Subcutaneous abdominal adipose tissue (tissue), 5 donors: Measurements from ENCODE around the gene LRRC55.

ENCODE experiments used
- H3K27ac ChIP-seq: one replicate; pipeline ENCODE4 v1.7.0; 2013; ENCODE audit warnings: low read depth, mild to moderate bottlenecking, inconsistent platforms, low read length, moderate library complexity
- H3K27me3 ChIP-seq, 5 donors: one replicate each; pipeline ENCODE4 v1.7.0; 2013; ENCODE audit warnings: low read length in 5 of 5, inconsistent platforms in 1 of 5; ENCODE audit not compliant: control insufficient read depth in 5 of 5, insufficient read depth in 4 of 5
- H3K36me3 ChIP-seq, 5 donors: one replicate each; pipeline ENCODE4 v1.7.0; 2013; ENCODE audit warnings: low read length in 5 of 5; ENCODE audit not compliant: control insufficient read depth in 5 of 5, insufficient read depth in 5 of 5
- H3K4me1 ChIP-seq, 5 donors: one replicate each; pipeline ENCODE4 v1.7.0; 2013; ENCODE audit warnings: low read length in 5 of 5, mild to moderate bottlenecking in 3 of 5, moderate library complexity in 1 of 5; ENCODE audit not compliant: control insufficient read depth in 5 of 5, insufficient read depth in 5 of 5
- H3K4me3 ChIP-seq, 5 donors: one replicate each; pipeline ENCODE4 v1.7.0; 2013; ENCODE audit warnings: low read length in 5 of 5, low read depth in 1 of 5
- H3K9ac ChIP-seq, 5 donors: one replicate each; pipeline ENCODE4 v1.7.0; 2013; ENCODE audit warnings: low read length in 5 of 5, mild to moderate bottlenecking in 4 of 5, moderate library complexity in 3 of 5
- H3K9me3 ChIP-seq, 5 donors: one replicate each; pipeline ENCODE4 v1.7.0; 2013; ENCODE audit warnings: low read length in 5 of 5; ENCODE audit not compliant: control insufficient read depth in 5 of 5
- donor health status: healthy.
- donor health status: healthy.
- donor health status: healthy.
- donor health status: healthy.
- donor health status: healthy.

The LRRC55 gene, protein sequence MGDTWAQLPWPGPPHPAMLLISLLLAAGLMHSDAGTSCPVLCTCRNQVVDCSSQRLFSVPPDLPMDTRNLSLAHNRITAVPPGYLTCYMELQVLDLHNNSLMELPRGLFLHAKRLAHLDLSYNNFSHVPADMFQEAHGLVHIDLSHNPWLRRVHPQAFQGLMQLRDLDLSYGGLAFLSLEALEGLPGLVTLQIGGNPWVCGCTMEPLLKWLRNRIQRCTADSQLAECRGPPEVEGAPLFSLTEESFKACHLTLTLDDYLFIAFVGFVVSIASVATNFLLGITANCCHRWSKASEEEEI

DNA sequence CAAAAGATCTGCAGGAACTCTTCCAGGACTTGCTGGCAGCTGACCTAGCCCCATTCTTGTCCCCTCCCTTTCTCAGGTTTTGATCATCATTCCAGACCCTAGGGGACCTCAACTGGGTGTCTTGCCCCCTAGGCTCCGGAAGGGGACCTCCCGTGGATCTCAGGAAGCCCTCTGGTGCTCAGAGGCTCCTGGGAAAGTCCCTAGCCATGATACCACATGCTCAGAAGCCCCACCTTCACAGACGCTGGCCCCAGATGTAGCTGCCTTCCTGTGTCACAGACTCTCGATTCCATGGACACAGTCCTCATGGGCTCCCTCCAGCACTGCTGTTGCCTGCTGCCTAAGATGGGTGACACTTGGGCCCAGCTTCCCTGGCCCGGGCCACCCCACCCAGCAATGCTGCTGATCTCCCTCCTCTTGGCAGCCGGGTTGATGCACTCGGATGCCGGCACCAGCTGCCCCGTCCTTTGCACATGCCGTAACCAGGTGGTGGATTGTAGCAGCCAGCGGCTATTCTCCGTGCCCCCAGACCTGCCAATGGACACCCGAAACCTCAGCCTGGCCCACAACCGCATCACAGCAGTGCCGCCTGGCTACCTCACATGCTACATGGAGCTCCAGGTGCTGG is at the start of gene LRRC55:
LRRC55 (plus strand) TSS at position 276 of the 628 bp plus-strand sequence; CDS start at position 346, 70 bp downstream.
- no peaks in the 10 kb centered on the region for H3K9me3 ChIP-seq
- H3K4me3 ChIP-seq, result no peak within 1 kb of the TSS
- H3K9ac ChIP-seq, result no peak within 1 kb of the TSS
- H3K36me3 ChIP-seq, result no peaks in the 10 kb centered on the region
- peaks cover 0 to 20% (median 2%) of the 10 kb centered on the region in 5 donors for H3K4me1 ChIP-seq
- no peak within 1 kb of the TSS for H3K27ac ChIP-seq
- peaks cover 11 to 25% (median 22%) of the 10 kb centered on the region in 5 donors for H3K27me3 ChIP-seq

DNA sequence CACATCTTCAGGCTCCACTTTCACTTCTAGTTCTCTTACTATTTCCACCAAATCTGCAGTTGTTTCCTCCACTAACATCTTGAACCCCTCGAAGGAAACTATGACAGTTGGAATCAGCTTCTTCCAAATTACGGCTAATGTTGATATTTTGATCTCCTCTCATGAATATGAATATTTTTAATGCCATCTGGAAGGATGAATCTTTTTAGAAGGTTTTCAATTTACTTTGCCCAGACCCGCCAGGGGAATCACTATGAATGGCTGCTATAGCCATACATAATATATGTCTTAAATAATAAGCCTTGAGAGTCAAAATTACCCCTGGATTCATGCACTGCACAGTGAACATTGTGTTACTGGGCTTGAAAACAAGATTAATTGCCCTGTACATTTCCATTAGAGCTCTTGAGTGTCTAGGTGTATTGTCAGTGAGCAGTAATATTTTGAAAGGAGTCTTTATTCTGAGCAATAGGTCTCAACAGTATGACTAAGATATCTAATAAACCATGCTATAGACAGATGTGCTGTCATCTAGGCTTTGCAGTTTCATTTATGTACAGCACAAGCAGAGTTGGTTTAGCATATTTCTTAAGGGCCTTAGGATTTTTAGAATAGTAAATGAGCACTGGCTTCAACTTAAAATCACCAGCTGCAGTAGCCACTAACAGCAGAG is 48.3 kb upstream of the LRRC55 start:
- Histone ChIP-seq H3K9ac (no peak overlapping the region), H3K36me3 (no peaks in the 10 kb centered on the region), H3K27ac (no peak overlapping the region), H3K27me3 (peaks cover 0 to 6% (median 0%) of the 10 kb centered on the region in 5 donors), H3K9me3 (no peaks in the 10 kb centered on the region), H3K4me3 (no peak overlapping the region), H3K4me1 (peaks cover 0 to 8% (median 0%) of the 10 kb centered on the region in 5 donors)

DNA sequence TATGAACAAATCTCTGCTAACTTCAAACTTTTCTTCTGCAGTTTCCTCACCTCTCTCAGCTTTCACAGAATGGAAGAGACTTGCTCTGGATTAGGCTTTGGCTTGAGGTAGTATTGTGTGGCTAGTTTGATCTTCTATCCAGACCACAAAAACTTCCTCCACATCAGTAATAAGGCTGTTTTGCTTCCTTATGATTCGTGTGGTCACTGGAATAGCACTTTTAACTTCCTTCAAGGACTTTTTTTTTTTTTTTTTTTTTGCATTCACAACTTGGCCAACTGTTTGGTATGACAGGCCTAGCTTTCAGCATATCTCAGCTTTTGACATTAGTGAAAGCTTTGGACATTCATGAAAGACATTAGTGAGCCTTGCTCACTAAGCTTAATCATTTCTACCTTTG is 47.5 kb upstream of the LRRC55 start:
- no peaks in the 10 kb centered on the region for H3K9me3 ChIP-seq
- H3K27ac ChIP-seq, result no peak overlapping the region
- no peak overlapping the region for H3K4me3 ChIP-seq
- H3K4me1 ChIP-seq, result peaks cover 0 to 8% (median 0%) of the 10 kb centered on the region in 5 donors
- H3K27me3 ChIP-seq, result peaks cover 0 to 6% (median 0%) of the 10 kb centered on the region in 5 donors
- no peaks in the 10 kb centered on the region for H3K36me3 ChIP-seq
- H3K9ac ChIP-seq, result no peak overlapping the region

DNA sequence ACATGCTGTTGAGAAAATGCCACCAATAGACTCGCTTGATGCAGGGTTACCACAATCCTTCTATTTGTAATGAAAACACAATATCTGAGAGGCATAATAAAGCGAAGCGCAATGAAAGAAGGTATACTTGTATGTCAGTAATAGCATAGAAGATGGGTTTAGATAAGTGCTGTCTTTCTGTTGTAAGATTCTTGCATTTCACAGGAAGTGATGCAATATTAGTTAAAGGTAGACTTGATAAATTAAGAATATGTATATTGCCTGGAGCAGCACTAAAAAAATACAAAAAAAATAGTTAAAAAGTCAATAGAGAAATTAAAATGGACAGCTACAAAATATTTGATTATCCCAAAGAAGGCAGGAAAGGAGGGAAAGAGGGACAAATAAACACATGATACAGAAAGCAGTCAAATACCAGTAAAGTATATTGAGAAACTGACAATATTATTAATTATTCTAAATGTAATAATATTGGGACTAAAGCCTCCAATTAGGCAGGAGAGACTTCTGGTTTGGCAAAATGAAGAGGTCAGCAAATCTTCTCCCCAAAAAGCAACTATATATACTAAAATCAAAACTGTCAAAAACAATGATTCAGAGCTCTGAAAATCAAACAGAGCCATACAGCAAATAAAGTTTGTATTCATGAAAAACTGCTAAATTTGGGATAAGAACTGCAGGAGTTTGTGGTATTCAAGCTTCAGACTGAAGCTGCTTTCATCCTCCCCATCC is 46.6 kb upstream of the LRRC55 start:
- H3K36me3 ChIP-seq, result no peaks in the 10 kb centered on the region
- H3K4me1 ChIP-seq, result peaks cover 0 to 8% (median 0%) of the 10 kb centered on the region in 5 donors
- H3K9ac ChIP-seq, result no peak overlapping the region
- no peaks in the 10 kb centered on the region for H3K9me3 ChIP-seq
- no peak overlapping the region for H3K27ac ChIP-seq
- H3K4me3 ChIP-seq, result no peak overlapping the region
- H3K27me3 ChIP-seq, result peaks cover 0 to 3% (median 0%) of the 10 kb centered on the region in 5 donors

DNA sequence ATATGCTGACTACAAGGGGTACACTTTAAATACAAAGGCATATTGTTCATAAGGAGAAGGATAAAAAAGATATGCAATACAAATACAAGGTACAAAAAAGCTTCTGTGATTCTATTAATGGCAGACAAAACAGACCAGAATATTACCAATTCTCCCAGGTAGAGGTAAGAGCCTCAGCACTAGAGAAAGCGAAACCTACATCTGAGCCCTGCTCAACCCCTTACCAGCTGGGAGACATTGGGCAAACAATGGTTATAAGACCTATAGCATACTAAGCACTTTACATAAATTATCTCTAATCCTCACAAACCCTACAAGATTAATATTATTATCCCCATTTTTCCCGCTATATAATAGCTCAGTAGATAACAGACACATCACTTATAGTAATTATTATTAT is 41.2 kb upstream of the LRRC55 start:
- no peak overlapping the region for H3K27ac ChIP-seq
- H3K4me3 ChIP-seq, result no peak overlapping the region
- H3K36me3 ChIP-seq, result no peaks in the 10 kb centered on the region
- H3K4me1 ChIP-seq, result no peaks in the 10 kb centered on the region
- no peak overlapping the region for H3K9ac ChIP-seq
- peaks cover 0 to 5% (median 0%) of the 10 kb centered on the region in 5 donors for H3K27me3 ChIP-seq
- H3K9me3 ChIP-seq, result no peaks in the 10 kb centered on the region

DNA sequence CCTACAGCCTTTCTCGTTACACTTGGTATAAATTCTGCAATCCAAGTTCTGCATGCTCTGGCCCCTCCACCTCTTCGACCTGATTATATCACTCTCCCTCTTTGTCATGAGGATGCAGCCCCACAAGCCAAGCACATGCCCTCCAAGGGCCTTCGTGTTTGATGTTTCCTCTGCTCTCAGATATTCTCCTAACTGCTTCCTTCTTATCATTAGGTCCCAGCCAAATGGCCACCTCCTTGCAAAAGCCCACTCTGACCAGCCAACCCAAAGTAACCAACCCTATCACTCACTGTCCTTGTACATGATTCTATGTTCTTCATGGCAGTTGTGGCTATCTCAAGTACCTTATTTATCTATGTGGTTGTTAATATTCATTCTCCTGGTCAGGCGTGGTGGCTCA is 38.3 kb upstream of the LRRC55 start:
- Histone ChIP-seq H3K27me3 (peaks cover 0 to 2% (median 0%) of the 10 kb centered on the region in 5 donors), H3K4me1 (no peaks in the 10 kb centered on the region), H3K27ac (no peak overlapping the region), H3K36me3 (no peaks in the 10 kb centered on the region), H3K9ac (no peak overlapping the region), H3K9me3 (no peaks in the 10 kb centered on the region), H3K4me3 (no peak overlapping the region)

DNA sequence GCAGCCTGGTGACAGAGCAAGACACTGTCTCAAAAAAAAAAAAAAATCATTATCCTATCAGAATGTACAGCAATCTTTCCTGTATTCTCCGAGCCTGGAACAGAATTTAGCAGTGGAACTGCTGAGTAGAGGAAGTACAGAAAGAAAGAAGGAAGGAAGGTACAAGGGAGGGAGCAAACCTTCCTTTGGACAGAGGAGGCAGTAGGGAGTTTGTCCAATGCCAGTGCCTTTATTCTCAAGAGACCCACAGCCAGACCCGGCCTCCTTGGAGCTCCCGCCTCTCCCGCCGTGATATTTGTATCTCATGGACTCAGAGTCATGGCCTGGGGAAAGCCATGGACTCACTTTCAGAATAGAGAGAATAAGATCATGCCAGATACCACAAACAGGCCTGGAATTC is 37.7 kb upstream of the LRRC55 start:
- H3K4me3 ChIP-seq, result no peak overlapping the region
- no peaks in the 10 kb centered on the region for H3K9me3 ChIP-seq
- H3K27ac ChIP-seq, result no peak overlapping the region
- H3K36me3 ChIP-seq, result no peaks in the 10 kb centered on the region
- no peak overlapping the region for H3K9ac ChIP-seq
- H3K4me1 ChIP-seq, result peaks cover 0 to 2% (median 0%) of the 10 kb centered on the region in 5 donors
- peaks cover 0 to 2% (median 0%) of the 10 kb centered on the region in 5 donors for H3K27me3 ChIP-seq

DNA sequence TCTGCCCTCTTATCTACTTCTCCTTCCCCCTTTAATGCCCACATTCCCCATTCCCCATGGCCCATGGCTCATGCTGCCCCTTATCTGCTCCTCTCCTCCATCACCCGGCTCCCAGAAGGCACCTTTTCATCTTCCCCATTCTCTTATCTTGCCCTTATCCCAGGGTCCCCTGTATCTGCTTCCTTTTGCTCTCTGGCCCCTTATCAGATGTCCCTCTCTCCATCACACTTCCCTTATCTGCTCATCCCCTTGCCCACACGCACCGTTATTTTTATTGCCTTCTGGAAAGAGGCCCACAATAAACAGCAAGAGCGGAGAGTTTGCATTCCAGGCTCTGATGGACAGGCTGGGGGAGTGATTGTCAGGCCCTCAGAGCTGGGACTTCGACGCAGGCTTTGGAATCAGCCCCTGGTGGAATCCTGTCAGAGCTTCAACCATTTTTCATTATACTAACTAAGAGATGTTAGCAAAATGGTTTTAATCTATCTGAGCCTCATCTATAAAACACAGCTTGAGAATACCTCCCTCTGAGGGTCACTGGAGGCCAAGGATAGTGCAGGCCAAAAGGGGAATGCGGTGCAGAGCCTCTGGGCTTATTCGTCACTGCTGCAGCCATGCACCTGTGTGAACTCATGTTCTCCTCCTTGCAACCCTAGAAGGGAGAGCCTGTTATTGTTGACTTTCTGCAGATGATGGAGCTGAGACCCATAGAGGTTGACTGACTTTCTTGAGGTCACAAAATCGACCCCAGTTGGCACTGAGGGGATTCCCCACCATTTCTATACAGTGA is 37.0 kb upstream of the LRRC55 start:
- no peaks in the 10 kb centered on the region for H3K9me3 ChIP-seq
- no peak overlapping the region for H3K9ac ChIP-seq
- H3K27me3 ChIP-seq, result peaks cover 0 to 2% (median 0%) of the 10 kb centered on the region in 5 donors
- H3K4me1 ChIP-seq, result peaks cover 0 to 7% (median 4%) of the 10 kb centered on the region in 5 donors
- no peak overlapping the region for H3K4me3 ChIP-seq
- no peak overlapping the region for H3K27ac ChIP-seq
- H3K36me3 ChIP-seq, result no peaks in the 10 kb centered on the region

DNA sequence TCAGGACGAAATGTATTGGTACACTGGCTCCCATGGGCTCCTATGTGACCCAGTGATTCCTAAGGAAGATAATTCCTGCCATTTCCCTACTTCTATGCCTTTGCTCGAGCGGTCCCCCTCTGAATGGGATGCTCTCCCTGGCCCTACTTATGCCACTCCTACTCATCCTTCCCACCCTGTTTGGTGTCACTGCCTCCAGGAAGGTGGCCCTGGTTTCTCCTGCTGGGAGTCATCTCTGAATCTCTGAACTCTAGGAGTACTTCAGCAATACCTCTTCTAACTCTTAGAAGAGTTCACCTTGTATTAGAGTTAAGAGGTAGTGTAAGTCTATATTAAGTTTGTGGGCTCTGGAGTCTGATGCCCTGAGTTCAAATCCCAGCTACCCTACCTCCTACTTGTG is 35.5 kb upstream of the LRRC55 start:
- Histone ChIP-seq H3K27me3 (peaks cover 0 to 2% (median 0%) of the 10 kb centered on the region in 5 donors), H3K4me3 (no peak overlapping the region), H3K9ac (no peak overlapping the region), H3K9me3 (no peaks in the 10 kb centered on the region), H3K36me3 (no peaks in the 10 kb centered on the region), H3K4me1 (peaks cover 0 to 18% (median 16%) of the 10 kb centered on the region in 5 donors), H3K27ac (no peak overlapping the region)
